ENCODE results near the gene ETDA.
"Not testable (repeated sequence)": the region's sequence is repeated elsewhere in the genome, so short reads cannot be mapped to it uniquely, and the experiment has no call there.

ETDA gene

DNA sequence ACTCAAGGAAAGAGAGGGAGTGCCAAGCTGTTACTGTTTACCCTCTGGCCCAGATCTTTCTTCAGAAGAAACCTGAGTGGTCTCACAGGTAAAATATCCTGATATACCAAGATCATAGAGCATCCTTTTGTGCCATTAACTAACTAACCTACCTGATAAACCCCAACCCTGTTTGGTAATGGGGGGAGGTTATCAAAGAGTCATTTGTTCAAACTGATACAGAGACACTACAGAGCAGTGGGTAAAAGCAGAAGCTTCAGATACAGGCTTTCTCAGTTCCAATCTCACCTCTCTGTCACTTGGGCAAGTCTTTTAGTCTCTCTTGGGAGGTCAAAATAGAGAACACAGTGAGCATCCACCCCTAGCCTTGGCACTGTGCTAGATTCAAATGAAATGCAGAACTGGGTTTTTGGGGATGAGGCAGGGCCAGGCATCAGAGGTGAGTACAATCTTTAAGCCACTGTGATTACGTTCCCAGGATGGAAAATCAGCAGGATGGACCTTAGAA, at the start of gene ETDA:
ETDA (plus strand) TSS at position 51 of the 508 bp plus-strand sequence. CDS start 1,216 bp downstream, outside the sequence.
- not testable (repeated sequence) for DNase-seq

DNA sequence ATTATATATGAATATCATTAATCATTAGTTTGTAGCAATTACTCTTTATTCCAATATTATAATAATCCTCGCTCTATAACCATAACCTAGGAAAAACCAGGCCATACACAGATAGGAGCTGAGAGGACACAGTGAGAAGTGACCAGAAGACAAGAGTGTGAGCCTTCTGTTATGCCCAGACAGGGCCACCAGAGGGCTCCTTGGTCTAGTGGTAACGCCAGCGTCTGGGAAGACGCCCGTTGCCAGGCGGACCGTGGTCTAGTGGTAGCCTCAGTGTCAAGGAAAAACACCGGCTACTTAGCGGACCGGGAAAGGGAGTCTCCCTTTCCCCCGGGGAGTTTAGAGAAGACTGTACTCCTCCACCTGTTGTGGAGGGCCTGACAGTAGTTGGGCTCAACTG, 45.4 kb upstream of the ETDA start:
- not testable (repeated sequence) for DNase-seq

DNA sequence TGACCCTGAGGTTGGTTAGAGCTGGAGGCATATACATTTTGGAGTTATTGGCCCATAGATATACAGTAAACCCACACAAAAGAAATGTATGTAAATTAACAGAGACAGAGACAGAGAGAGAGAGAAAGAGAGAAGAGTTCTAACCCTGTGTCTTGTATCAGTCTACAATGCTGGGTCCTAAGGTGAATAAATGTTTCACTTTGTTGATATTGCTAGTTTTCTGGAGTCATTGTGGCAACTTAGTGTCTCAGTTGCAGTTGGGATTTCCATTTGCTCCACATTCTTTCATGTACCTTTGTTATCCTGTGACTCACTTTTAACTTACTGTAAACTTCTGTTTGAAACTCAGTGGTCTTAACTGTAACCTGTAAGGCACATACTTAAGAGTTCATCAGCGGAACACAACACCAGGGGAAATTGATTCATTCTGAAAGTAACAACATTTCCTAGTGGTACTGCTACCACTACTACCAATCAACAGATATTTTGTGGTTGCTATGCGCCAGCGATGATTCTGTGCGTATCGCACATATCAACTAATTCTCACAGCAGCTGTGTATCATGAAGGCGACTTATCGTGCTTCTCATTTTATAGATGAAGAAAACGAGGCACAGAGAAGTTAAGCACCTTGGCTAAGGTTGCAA, 38.5 kb upstream of the ETDA start:
- no peak for DNase-seq

DNA sequence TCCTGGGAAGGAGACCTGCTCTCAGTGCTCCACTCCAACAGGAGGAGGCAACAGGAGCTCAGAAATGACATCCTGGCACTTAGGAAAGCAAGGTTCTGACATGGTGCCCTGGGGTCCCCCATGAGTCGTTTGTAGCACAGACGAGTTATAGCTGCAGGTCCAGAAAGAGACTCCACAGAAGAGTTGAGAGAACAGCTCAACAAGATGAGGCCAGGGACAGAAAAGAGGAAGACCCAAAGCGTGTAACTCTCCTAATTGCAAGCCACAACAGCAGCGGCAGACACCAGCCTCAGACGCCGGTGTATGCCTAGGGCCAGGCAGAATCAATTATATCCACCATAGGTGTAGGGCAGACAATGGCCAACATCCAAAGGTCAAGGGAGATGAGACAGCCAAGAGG, 5.9 kb upstream of the ETDA start:
- DNase-seq = not testable (repeated sequence)

DNA sequence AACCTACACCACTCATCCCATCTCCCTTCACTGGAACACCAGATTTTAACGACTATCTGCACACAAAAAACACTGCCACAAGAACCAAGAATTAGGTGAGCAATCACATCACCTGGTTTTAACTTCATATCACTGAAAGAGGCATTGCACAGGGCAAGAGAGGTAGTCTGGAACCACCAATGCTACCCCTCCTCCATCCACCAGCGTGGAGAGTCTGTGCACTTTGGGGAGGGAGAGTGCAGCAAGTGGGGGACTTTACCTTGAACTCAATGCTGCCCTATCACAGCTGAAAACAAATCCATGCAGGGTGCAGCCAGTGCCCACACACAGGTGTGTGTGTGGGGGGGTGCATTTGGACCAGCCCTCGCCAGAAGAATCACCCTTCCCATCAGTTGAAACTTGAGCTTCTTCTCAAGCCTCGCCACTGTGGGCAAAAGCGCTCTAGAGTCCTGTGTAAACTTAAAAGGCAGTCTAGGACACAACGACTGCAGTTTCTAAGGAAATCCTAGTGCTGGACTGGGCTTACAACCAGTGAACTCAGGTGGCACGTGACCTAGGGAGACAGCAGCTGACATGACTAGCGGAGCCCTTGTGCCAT, 4.3 kb downstream of the ETDA start:
- DNase-seq = not testable (repeated sequence)

DNA sequence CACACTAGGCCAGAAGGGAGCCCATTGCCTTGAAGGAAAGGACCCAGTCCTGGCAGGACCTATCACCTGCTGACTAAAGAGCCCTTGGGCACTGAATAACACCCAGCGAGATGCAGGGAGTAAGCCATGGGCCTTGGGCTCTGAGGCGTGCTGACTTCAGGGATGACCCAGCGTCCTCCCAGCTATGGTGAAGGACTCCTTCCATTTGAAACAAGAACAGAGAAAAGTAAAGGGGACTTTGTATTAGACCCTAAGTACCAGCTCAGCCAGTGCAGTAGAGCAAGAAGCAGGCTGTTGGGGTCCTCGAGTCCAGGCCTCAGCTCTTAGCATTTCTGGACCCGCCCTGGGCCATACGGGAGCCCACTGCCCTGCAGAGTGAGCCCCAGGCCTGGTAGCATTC, 5.1 kb downstream of the ETDA start:
- no peak for DNase-seq

DNA sequence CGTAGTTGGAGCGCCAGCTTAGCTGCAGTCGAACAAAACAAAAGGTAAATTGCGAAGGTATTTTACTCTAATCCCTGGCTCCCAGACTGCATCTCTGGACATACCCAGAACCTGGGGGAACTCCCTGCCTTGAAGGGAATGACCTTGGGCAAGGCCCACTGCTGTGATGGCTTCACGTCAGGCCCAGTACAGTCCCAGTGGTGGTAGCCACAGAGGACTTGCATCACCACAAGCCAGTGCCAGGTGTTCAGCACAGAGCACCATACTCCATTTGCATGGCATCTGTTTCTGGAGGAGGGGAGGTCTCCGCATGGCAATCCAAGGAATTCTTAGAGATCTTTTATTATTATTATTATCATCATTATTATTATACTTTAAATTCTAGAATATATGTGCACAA, 5.6 kb downstream of the ETDA start:
- DNase-seq = no peak

DNA sequence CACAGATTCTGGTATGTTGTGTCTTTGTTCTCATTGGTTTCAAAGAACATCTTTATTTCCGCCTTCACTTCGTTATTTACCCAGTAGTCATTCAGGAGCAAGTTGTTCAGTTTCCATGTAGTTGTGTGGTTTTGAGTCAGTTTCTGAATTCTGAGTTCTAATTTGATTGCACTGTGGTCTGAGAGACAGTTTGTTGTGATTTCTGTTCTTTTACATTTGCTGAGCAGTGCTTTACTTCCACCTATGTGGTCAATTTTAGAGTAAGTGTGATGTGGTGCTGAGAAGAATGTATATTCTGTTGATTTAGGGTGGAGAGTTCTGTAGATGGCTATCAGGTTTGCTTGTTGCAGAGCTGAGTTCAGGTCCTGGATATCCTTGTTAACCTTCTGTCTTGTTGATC, 9.1 kb downstream of the ETDA start:
- DNase-seq = not testable (repeated sequence)

DNA sequence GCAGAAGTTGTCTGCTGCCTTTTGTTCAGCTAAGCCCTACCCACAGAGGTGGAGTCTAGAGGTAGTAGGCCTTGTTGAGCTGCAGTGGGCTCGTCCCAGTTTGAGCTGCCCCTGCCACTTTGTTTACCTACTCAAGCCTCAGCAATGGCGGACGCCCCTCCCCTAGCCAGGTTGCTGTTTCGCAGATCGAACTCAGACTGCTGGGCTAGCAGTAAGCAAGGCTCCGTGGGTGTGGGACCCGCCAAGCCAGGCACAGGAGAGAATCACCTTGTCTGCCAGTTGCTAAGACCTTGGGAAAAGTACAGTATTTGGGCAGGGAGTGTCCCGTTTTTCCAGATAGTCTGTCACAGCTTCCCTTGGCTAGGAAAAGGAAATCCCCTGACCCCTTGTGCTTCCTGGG, 11.5 kb downstream of the ETDA start:
- not testable (repeated sequence) for DNase-seq

DNA sequence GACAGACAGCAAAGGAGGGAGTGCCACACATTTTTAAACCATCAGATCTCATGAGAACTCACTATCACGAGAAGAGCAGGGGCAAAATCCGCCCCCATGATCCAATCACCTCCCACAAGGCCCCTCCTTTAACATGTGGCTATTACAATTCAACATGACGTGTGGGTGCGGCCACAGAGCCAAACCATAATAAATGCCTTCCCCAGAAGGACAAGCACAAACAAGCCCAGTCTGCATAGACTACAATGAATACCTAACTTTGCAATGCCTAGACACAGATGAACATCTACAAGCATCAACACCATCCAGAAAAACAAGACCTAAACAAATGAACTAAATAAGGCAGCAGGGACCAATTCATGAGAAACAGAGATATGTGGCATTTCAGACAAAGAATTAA, 12.3 kb downstream of the ETDA start:
- no peak for DNase-seq

DNA sequence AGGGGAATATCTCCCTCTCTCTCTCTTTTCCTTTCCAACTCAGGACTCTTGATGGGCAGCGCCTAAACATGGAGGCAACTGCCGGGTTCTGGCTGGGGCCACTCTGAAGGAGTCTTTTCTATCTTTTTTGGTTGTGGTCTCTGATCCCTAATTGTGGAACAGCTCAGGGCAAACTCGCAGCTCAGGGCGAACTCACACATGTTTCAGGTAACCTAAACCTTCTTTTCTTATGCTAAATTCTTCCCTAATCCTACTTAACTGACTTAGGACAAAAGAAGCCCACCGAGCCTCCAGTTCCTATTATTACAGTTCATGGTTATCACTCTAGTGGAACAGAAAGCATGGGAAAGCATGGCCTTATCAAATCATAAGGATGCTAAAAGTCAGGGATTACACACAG, 21.3 kb downstream of the ETDA start:
- DNase-seq = no peak

DNA sequence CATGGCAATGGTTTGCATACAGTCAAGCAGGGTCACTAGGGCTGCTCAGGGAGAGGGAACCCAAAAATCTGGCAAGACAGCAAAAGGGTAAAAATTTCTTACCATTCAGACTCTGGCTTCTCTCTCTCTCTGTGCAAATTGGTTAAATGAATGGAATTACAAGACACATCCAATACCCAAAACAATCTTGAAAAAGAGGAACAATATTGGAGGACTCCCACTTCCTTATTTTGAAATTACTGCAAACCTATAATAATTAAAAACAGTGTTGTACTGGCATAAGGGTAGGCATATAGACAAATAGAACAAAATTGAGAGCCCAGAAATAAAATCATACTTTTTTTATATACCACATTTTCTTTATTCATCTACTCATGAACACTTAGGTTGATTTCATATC, 24.1 kb downstream of the ETDA start:
- no peak for DNase-seq

DNA sequence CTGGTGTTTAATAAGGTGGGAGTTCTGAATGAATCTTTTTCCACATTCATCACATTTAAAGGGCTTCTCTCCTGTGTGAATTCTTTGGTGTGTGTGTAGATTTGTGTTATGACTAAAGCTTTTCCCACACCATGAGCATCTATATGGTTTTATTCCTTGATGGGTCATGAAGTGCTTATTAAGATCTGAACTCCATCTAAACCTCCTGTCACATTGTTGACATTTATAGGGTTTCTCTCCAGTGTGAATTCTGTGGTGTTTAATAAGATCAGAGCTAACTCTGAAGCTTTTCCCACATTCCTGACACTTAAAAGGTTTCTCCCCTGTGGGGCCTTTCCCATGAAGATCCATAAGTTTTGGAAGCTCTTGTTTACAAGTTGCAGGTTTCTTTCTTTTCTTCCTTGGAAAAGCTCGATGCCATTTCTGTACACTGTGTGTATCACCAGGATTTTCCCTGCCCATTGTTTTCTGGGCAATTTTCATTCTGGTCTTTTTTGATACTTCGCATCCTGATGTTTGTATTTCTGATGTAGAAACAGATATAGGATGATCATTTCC, 35.5 kb downstream of the ETDA start:
- no peak for DNase-seq

DNA sequence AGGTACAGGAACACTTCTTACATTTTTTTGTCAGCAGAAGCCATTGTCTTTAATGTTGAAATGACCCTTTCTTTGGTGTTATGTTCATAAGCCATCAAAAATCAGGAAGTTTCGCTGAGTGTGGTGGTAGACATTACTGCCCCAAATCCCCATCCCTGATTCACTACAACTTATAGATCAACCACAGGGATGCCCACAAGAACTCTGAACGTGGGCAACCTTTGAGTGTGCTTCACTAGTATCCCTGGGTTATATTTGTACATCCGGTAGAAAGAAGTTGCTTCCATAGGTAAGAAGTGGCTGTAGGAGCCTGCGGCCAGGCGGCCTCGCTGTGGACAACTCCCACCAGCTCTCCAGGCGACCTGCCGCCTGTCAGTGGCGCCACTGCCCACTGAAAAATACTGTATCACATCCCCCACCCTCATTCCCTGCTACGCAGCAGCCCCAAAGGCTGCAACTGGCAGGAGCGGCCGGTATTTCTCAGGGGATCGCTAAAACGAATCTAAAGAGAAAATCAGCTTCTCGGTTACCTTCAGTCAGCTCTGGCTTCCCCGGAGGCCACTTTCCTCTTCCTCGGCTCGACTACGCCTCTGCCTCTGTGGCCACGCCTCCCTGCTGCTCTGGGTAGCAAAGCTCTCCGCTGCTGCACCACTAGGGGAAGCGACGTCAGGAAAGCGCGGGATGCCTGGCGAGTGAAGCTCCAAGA, 43.5 kb downstream of the ETDA start:
- peak; percentile 23 for DNase-seq

DNA sequence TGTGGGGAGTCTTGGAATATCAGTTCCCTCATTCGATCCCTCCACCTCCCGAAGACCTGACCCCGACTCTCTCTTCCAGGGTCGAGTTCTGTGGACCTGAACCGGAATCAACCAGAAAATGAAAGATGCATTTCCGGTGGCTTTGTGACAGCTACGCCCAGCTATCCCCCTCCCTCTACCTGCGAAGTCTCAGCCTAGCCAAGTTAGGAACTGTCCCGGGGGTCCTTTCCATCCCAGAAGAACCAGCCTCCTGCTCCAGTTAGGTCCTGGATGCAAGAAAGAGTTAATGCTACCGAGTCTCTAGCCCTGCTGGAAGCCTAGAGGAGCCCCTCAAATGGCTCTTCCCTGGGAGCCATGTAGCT, 44.1 kb downstream of the ETDA start:
- no peak for DNase-seq

DNA sequence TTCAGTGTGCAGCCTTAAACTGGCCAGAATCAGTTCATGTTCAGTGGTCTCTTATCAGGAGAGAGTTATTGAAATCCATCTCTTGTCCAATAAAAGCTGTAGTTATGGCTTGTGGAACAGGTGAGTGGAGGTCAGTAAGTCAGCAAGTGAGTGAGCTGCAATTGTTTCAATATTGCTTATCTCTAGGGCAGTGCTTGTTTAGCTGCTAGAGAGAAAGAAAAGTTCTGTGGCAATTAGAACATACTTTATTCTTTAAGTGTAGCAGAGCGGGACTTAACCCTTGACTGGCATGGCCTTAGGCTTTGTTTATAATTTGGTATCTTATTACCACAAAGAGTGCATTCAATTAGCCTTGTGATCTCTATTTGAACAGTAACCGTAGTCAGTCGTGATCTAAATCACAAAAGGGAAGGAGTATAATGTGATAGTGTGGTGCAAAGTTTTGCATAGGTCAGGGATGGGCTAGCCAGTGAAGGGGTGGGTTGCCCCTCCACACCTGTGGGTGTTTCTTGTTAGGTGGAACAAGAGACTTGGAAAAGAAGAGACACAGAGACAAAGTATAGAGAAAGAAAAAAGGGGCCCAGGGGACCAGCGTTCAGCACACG, 50.5 kb downstream of the ETDA start:
- no peak for DNase-seq

Measured in NCI-H2029 (cell line).